Neural progenitor cell (in vitro differentiated cells): ENCODE results near the gene SLAMF6.

Experiments used
- EZH2 ChIP-seq: fragments of 200-600 bp; sonication (generic); IDR thresholded peaks from 2 replicates; pipeline ENCODE4 v1.6.1; 2017; ENCODE audit warnings: antibody characterized with exemption, mild to moderate bottlenecking, moderate library complexity
- TF ChIP-seq, protein P1 (sequence below): fragments of 200-600 bp; sonication (generic); IDR thresholded peaks from 2 replicates; pipeline ENCODE4 v1.5.1; 2017; ENCODE audit warnings: antibody characterized with exemption, mild to moderate bottlenecking

DNA sequence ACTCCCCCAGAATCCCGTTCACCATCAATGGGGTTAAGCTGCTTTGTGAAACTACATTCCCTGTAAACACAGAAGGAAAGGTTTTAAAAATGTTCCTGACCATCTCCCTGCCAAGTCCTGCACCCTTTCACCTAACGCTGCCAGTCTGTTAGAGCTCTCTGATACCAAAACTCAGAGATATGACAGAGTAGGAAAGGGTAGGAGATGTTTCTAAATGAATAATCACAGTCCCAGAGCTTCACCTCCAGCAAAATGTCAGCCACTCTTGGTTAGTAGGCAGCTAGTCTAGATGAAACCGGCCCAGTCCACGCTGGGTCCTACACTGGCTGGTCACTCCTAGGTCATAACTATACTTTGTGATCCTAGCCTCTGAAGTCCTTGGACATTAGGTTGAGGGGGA is 26.7 kb downstream of the SLAMF6 start:
- TF ChIP-seq, protein P1, sequence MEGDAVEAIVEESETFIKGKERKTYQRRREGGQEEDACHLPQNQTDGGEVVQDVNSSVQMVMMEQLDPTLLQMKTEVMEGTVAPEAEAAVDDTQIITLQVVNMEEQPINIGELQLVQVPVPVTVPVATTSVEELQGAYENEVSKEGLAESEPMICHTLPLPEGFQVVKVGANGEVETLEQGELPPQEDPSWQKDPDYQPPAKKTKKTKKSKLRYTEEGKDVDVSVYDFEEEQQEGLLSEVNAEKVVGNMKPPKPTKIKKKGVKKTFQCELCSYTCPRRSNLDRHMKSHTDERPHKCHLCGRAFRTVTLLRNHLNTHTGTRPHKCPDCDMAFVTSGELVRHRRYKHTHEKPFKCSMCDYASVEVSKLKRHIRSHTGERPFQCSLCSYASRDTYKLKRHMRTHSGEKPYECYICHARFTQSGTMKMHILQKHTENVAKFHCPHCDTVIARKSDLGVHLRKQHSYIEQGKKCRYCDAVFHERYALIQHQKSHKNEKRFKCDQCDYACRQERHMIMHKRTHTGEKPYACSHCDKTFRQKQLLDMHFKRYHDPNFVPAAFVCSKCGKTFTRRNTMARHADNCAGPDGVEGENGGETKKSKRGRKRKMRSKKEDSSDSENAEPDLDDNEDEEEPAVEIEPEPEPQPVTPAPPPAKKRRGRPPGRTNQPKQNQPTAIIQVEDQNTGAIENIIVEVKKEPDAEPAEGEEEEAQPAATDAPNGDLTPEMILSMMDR, result no peak
- TF ChIP-seq EZH2, result no peak
